Fibroblast of skin of scalp (primary cell): Measurements from ENCODE around the gene KLHL35. TPM values are rescaled to one million over a fixed set of nuclear protein-coding genes. Genes with fewer than 3 reads are reported as not detected.

Experiments used
- DNase-seq: peaks from one replicate; pipeline ENCODE4 v3.0.0-alpha.2; 2013
- polyA plus RNA-seq, 2 experiments: library from polyadenylated mRNA; unstranded; fragments of 120-200 nt; gene quantifications; one replicate each; pipeline ENCODE4 v1.2.1, GENCODE V29; 2013; ENCODE audit not compliant: insufficient read length in 2 of 2

KLHL35 gene
- polyA plus RNA-seq (2013, experiment 1 of 2; ENCODE audit: insufficient read length), result 2.4 TPM
- polyA plus RNA-seq (2013, experiment 2 of 2; ENCODE audit: insufficient read length), result 2.6 TPM

- DNase-seq, result no peak
Observed at GRCh38 chr11:75432911-75433321, at the start of gene KLHL35. TSS of gene KLHL35 (minus strand) at chr11:75433203. CDS start at chr11:75430629, 2,574 bp downstream.

- no peak for DNase-seq
Observed at GRCh38 chr11:75481922-75482606, 49.1 kb upstream of the KLHL35 start.

GRCh38 chr11:75481223-75481921 lies 48.4 kb upstream of the KLHL35 start:
- DNase-seq, result no peak

GRCh38 chr11:75480185-75481175 lies 47.5 kb upstream of the KLHL35 start:
- no peak for DNase-seq

- no peak for DNase-seq
Observed at GRCh38 chr11:75479597-75480145, 46.7 kb upstream of the KLHL35 start.

- no peak for DNase-seq
Observed at GRCh38 chr11:75478783-75479596, 46.0 kb upstream of the KLHL35 start.

GRCh38 chr11:75477614-75477935 lies 44.6 kb upstream of the KLHL35 start:
- DNase-seq, result no peak

- no peak for DNase-seq
Observed at GRCh38 chr11:75476739-75477613, 44.0 kb upstream of the KLHL35 start.

- DNase-seq, result peak; percentile 36
Observed at GRCh38 chr11:75475767-75476650, 43.0 kb upstream of the KLHL35 start.

GRCh38 chr11:75474878-75475766 lies 42.1 kb upstream of the KLHL35 start:
- DNase-seq, result peak; percentile 69

- peak; percentile 35 for DNase-seq
Observed at GRCh38 chr11:75474240-75474639, 41.2 kb upstream of the KLHL35 start.

GRCh38 chr11:75473684-75474083 lies 40.7 kb upstream of the KLHL35 start:
- no peak for DNase-seq

- no peak for DNase-seq
Observed at GRCh38 chr11:75472081-75472732, 39.2 kb upstream of the KLHL35 start.

- DNase-seq, result no peak
Observed at GRCh38 chr11:75471176-75471973, 38.4 kb upstream of the KLHL35 start.

- no peak for DNase-seq
Observed at GRCh38 chr11:75470476-75471080, 37.6 kb upstream of the KLHL35 start.

GRCh38 chr11:75469785-75470405 lies 36.9 kb upstream of the KLHL35 start:
- DNase-seq, result no peak
